GM21515 (cell line): Measurements from ENCODE around the gene CTSD.
"Not testable (repeated sequence)": the region's sequence is repeated elsewhere in the genome, so short reads cannot be mapped to it uniquely, and the experiment has no call there.

Experiments
- ATAC-seq: cut with Tn5 transposase; IDR thresholded peaks from one replicate; pipeline ENCODE4 v1.9.1; 2021; ENCODE audit not compliant: unreplicated experiment

CTSD gene

DNA sequence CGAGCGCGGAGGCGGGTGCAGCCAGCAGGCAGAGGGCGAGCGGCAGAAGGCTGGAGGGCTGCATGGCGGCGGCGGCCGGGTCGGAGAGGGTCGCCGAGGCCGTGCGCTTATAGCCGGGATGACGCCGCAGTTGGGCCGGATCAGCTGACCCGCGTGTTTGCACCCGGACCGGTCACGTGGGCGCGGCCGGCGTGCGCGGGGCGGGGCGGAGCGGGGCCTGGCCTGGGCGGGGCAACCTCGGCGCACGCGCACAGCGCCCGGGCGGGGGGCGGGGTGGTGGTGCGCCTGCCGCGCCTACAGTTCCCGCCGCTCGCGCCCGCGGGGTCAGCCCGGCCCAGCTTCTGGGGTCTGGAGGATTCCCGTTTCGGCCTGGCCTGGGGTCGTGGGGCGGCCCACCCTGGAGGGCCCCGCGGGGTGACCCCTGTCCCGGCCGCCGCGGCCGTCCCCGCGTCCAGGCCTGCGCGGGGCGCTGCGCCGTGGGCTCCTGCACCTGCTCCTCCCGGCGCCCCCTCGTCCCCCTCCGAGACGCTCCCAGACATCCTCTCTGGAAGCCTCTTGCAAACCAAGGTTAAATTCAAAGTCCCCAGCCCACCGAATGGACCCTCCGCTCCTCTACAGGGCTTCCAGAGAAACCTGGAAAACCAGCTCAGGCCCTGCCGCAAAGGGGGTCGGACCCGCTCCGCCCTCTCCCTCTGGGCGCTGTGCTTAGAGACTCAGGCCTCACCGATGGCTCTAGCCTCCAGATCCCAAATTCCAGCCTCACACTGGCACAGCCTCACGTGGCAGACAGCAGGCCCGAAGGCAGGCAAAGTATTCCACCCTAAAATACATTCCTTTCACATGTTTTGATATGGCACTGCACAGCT, at the start of gene CTSD:
Gene CTSD, minus strand, starts transcription at position 132 of the 866 bp plus-strand sequence. Its CDS starts 68 bp downstream, at position 64.
- ATAC-seq: peak; percentile 79

DNA sequence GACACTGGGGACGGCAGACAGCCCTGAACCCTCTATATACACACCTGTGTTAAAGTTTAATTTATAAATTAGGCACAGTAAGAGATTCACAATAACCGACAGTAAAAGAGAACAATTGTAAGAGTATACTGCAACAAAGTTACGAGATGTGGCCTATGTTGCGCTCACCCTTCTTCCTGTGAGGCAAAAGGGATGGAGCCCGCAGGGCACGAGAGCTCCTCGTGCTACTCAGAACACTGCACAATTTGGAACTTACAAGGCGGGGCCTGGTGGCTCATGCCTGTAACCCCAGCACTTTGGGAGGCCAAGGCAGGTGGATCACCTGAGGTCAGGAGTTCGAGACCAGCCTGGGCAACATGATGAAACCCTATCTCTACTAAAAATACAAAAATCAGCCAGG, 49.6 kb upstream of the CTSD start:
- not testable (repeated sequence) for ATAC-seq

DNA sequence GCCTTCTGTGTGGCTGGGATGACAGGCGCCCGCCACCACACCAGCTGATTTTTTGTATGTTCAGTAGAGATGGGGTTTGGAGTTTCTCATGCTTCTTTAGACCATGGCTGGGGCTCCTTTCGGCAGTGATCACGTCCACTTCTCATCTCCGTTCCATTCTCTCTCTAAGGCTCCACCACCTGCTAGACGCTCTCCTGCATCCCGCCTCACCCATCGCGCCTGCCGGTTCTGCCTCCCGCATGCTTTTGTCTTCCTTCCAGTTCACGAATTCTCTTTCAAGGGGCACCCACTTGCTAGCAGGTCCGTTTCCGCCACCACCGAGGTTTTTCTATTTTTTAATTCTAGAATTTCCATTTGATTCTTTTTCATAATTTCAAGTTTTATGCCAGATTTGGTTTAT, 49.1 kb upstream of the CTSD start:
- no peak for ATAC-seq

DNA sequence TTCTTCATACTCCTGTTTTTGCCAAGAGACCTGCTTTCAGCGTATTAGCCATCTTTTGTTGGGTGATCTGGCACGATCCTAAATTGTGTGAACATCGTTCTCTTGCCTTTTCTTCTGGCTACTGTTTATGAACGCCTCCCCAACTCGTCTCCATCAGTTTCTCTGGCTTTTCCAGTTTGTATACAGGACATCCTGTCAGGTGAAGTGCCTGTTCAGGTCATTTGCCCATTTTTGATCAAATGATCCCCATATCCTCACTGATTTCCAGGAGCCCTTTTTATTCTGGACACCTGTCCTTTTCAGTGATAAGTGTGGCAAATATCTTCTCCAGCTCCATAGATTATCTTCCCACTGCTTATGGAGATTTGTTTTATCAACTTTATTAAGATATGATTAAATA, 48.5 kb upstream of the CTSD start:
- no peak for ATAC-seq

DNA sequence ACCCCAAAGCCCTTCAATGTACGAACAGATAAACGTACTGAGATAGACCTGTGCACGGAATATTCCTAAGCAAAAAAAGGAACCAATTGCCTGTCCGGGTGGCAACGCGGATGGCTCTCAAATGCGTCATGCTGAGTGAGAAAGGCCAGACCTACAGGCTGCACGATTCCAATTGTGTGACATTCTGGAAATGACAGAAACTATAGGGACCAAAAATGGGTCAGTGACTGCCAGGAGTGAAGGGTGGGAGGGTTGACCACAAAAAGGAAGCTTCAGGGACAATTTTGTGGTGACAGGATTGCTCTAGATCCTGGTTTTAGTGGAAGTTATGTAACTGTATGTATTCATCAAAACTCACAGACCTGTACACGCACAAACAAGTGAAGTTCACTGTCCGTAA, 47.0 kb upstream of the CTSD start:
- no peak for ATAC-seq

DNA sequence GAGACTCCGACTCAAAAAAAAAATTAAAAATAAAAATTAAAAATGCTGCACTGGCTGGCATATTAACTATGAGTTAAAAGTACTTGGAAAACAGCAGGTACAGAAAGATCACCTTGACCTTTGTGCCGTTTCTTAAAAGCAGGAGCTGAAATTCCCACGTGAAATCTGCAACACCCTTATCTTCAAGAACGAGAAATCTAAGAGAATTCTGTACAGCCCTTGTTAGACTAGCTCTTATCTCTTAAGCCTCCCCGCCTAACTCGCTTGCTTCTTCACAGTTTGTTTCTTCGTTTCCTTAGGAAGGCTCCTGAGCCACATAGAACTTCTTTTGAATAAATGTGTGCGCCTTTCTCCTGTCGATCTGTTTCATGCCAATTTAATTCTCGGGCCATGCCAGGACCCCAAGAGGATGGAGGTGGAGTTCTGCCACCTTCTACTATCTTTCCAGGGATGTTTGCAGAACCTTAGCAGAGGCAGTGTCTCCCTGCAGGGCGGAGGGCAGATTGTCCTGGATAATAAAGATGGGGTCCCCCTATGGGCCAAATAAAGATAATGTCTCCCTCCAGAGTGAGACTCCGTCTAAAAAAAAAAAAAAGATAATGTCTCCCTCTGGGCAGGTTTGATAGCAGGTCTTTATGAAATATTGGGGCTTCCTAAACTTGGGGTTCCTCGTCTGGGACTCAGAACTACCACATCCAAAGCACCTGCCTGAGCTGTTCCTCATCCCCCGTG, 43.7 kb upstream of the CTSD start:
- no peak for ATAC-seq

DNA sequence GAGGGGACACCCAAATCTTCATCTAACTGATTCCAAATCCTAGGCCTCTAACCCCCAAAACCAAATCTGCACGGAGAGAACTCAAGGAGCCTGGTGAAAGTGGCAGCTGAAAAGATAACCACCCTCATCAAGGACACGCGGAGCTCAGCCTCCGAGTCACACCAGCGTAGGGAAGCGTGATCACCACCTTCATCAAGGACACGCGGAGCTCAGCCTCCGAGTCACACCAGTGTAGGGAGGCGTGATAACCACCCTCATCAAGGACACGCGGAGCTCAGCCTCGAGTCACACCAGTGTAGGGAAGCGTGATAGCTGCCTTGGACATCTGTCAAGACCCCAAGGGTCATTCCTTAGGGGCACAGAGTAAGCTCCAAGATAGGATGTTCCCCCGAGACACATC, 41.8 kb upstream of the CTSD start:
- no peak for ATAC-seq

DNA sequence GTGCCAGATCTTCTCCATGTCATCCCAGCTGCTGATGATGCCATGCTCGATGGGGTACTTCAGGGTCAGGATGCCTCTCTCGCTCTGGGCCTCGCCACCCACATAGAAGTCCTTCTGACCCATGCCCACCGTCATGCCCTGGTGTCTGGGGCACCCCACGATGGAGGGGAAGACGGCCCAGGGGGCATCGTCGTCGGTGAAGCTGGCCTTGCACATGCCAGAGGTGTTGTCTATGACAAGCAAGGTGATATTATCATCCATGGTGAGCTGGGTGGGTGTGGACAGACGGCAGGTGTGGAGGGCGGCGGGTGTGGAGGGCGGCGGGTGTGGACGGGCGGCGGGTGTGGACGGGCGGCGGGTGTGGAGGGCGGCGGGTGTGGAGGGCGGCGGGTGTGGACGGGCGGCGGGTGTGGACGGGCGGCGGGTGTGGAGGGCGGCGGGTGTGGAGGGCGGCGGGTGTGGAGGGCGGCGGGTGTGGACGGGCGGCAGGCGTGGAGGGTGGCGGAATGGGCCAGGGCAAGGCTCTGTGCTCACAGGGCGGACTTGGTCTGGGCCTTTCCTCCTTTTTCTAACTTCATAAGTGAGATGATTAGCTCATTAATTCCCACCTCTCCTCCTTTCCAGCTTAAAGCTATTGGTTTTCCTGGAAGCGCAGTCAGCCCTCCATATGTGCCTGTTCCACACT, 40.2 kb upstream of the CTSD start:
- not testable (repeated sequence) for ATAC-seq

DNA sequence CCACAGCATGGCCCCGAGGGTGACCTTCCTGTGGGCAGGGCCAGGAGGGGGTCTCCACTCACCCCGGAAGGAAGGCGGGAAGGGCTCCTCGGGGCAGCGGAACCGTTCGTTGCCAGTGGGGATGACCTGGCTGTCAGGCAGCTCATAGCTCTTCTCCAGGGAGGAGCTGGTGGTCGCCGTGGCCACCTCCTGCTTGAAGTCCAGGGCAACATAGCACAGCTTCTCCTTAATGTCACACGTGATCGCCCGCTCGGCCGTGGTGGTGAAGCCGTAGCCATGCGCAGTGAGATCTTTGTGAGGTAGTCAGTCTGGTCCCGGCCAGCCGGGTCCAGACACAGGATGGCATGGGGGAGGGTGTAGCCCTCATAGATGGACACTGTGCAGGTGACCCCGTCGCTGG, 39.5 kb upstream of the CTSD start:
- ATAC-seq: no peak

DNA sequence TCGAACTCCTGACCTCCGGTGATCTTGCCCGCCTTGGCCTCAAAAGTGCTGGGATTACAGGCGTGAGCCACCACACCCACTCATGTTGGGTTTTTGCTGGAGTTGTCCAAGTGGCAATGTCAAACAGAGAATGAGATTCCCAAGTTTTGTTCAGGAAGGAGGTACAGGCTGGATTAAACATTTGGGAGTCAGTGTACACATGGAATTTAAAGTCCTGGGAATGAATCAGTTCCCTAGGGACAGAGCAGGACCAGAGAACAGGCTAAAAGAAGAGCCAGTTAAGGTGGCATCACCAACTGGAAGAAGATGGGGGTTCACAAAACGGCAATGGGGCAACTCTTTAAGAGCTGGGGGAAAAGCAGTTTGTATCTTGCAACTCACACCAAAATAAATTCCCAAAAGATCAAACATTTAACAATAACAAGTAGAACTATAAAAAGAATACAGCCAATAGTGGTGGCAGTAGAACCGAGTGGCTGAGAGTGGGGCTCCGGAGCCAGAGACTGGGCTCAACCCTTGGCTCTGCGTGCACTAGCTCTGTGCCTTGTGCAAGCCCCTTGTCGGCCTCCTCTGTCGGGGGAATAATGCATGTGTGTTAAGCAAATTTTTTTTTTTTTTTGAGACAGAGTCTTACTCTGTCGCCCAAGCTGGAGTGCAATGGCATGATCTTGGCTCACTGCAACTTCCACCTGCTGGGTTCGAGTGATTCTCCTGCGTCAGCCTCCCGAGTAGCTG, 33.8 kb upstream of the CTSD start:
- no peak for ATAC-seq

DNA sequence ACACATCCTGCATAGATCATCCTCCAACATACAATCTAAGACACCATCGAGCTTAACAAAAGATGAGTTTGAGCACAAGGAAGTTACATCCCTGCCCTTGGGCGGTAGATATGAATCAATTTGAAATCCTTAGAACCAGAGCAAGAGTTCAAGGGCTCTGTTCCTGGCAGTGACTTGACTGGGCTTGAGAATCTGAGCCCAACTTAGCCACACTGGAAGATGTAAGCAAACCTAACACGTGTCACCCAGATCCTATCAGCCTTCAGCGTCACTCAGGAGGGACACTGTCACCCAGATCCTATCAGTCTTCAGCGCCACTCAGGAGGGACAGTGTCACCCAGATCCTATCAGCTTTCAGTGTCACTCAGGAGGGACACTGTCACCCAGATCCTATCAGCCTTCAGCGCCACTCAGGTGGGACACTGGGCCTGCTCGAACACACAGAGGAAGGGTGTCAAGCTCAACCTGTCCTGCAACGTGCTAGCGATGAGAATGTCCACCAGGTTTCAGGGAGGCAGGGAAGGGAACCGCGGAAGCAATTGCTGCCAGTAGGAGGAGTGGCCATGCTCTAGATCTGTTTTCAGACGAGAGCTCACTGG, 32.8 kb upstream of the CTSD start:
- ATAC-seq: no peak

DNA sequence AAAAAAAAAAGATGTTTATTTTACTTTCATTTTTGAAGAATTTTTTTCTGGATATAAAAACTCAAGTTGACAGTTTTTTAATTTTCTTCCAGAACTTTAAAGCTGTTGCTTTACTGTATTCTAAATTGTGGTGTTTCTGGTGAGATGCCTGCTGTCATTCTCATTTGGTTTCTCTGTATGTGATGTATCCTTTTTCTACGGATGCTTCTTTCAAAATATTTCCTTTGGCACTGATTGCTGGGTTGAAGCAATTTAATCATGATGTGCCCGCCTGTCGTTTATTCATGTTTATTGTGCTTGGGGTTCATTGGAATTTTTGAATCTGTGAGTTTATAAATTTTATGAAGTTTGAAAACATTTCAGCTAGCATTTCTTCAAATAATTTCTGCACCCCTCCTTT, 29.4 kb upstream of the CTSD start:
- ATAC-seq: no peak

DNA sequence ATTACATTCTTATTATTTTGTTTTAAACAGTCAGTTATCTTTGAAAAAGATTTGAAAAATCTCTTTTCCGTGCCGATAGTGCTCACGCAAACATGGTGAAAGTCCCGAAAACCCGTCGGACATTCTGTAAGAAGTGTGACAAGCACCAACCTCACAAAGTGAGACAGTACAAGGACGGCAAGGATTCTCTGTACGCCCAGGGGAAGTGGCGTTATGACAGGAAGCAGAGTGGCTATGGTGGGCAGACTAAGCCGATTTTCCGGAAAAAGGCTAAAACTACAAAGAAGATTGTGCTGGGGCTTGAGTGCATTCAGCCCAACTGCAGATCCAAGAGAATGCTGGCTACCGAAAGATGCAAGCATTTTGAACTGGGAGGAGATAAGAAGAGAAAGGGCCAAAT, 28.7 kb upstream of the CTSD start:
- no peak for ATAC-seq

DNA sequence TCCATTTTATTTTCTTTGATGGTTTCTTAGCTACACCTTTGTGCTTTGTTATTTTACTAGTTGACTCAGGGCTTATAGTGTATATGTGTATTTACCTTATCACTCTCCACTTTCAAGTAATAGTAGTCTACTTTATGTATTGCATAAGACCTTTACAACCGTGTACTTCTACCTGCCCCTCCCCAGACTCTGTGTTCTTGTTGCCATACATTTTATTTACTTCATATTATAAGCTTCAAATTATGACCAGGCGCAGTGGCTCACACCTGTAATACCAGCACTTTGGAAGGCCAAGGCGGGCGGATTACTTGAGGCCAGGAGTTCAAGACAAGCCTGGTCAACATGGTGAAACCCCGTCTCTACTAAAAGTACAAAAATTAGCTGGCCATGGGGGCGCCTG, 28.2 kb upstream of the CTSD start:
- no peak for ATAC-seq

DNA sequence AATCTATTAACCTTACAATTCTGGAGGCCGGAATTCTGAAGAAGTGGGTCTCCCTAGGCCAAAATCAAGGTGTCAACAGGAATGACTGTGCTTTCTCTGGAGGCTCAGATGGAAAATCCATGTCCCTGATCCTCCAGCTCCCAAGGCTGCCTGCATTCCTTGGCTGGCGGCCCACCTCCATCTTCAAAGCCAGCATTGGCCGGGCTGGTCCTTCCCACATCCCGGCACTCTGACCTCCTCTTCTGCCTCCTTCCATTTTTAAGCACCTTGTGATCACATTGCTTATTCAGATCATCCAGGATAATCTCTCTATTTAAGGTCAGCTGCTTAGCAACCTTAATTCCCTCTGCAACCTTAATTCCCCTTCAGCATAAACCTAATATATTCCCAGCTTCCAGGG, 22.7 kb upstream of the CTSD start:
- no peak for ATAC-seq

DNA sequence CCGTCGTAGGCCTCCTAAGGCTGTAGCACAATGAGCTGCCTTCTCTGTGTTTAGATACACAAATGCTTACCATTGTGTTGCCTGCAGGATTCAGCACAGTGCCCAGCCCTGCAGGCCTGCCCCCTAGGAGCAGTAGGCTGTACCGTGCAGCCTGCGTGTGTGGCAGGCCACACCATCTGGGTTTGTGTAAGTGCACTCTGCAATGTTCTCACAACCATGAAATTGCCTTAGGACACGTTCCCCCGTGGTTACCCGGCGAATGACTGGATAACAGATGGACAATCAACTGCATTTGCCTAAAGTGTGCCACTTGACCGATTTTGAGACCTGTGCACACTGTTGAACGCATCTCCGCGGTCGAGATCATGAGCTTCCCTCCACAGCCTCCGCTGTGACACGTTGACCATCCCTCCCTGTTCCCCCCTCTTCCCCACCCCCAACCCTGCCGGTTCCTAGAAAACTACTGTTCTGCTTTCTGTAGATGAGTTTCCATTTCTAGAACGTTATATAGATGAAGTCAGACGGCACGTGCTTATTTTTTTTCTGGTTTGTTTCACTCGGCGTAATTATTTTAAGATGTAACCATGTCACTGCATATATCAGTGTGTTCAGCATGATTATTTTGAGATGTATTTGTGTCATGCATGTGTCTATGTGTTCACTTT, 22.2 kb upstream of the CTSD start:
- ATAC-seq: no peak

DNA sequence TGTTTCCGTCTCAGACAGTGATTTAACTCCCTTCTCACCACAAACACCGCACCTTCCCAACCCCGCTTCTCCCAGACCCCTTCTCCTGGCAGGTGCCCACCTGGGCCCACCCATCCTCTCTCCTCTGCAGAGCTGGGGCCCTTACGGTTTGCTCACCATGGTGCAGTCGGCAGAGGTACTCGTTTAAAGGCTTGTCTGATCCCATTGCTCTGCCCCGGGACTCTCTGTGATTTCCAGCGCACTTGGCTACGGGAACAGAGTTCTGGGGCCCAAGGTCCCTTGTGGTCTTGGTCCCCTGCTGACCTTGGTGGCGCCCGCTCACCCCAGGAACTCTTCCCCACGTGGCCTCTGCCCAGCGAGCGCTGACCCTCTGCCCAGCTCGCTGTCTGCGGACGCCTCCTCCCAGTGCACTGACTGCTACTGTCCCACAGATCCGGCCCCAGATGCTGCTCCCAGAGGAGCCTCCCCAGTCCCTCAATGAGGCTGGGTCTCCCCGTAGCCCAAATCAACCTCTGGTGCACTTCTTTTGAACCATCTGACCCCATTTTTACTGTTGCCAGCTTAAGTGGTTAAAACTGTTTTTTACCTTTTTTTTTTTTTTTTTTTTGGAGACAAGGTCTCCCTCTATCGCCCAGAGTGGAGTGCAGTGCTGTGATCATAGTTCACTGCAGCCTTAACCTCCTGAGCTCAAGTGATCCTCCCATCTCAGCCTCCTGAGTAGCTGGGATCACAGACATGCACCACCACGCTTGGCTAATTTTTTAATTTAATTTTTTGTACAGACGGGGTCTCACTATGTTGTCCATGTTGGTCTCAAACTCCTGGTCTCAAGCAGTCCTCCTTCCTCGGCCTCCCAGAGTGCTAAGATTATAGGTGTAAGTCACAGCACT, 21.3 kb upstream of the CTSD start:
- ATAC-seq: no peak

DNA sequence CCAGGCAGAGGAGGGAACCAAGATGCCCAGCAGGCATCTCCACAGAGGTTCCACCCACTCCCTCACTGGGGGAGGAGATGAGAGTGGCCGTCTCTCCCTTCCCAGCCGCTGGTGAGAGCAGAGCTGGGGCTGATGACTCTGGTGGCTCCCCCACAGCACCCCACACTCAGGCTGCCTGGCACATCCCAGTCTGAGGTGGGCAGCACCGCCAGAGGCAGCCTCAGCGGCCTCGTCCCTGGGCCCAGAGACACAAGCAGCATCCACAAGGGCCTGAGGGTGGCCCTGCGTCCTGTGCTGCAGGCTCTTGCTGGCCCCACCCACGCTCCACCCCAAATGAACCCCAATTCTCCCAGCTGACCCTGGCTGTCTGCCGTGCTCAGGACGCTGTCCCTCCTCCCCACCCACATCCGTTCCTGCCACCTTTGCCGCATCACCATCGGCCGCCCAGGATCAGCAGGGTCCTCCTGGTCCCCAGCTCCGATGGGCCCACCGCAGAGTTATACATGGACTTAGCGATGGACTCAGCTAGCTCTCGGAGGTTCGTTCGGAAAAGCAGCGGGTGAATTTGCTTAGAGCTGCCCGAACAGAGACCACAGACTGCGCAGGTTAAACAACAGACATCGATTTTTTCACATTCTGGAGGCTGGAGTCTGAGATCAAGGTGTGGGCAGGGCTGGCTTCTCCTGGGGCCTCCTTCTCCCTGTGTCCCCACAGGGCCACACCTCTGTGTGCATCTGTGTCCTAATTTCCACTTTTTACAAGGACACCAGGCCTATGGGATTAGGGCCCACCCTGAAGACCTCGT, 20.2 kb upstream of the CTSD start:
- ATAC-seq: no peak
